Left ventricle myocardium inferior (tissue), 1 donor: ENCODE results near the gene SHISA7. TPM values are rescaled to one million over a fixed set of nuclear protein-coding genes. Genes with fewer than 3 reads are reported as not detected.

ENCODE experiments used
- DNase-seq: peaks from one replicate; pipeline ENCODE4 v3.0.0-alpha.2; 2020
- H3K27ac ChIP-seq: fragments of 200-600 bp; replicated peaks from 2 replicates; pipeline ENCODE4 v1.8.0; 2021
- H3K27me3 ChIP-seq: fragments of 200-600 bp; 2 replicates; pipeline ENCODE4 v1.8.0; 2021; ENCODE audit warnings: low read depth
- H3K36me3 ChIP-seq: fragments of 200-600 bp; 2 replicates; pipeline ENCODE4 v1.8.0; 2021
- H3K4me1 ChIP-seq: fragments of 200-600 bp; 2 replicates; pipeline ENCODE4 v1.8.0; 2021
- H3K4me3 ChIP-seq: fragments of 200-600 bp; 2 replicates; pipeline ENCODE4 v1.8.0; 2021; ENCODE audit warnings: mild to moderate bottlenecking, moderate library complexity
- H3K9me3 ChIP-seq: fragments of 200-600 bp; replicated peaks from 2 replicates; pipeline ENCODE4 v1.8.0; 2021
- CTCF ChIP-seq: fragments of 200-600 bp; IDR thresholded peaks from 2 replicates; pipeline ENCODE4 v1.8.0; 2021; ENCODE audit warnings: antibody characterized with exemption, mild to moderate bottlenecking, borderline replicate concordance
- intact Hi-C: fragments of 100-400 bp; cut with micrococcal nuclease; formaldehyde crosslinking; loops from one replicate; pipeline ENCODE4 v1.11.0; 2022
- total RNA-seq: library from RNA; stranded (reverse); fragmentation: NEBNext Ultra II Directional; extraction: Animal tissue kit (Norgen Biotek cat#: 25700); gene quantifications from one replicate; pipeline ENCODE4 v1.2.1, GENCODE V29; 2021
- donor health status: DM: no; HTN: yes; CAD: no; lungs with severe emphysema.

SHISA7 gene
- total RNA-seq, 1 donor from 2014 or later = not detected

DNA sequence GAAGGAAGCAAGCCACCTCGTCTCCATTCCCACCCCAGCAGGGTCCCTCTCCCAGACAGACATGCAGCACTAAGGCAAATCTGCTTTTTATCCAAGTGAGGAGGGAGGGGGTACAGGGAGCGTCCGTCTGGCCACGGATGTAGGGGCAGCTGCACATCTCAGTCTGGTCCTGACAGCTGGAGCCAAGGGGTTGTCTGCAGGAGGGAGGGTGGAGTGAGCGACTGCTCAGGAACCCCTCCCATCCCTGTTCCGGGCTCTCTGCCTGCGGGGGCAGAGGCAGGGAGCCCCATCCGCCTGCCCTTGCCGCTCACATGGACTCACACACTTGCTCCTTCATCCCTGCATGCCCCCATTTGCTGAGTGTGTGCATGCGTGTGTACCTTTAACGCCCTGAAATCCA is 63.9 kb downstream of the SHISA7 start:
- Histone ChIP-seq H3K4me1 (peaks cover 20% of the 10 kb centered on the region), H3K27me3 (peaks cover 34% of the 10 kb centered on the region), H3K9me3 (no peaks in the 10 kb centered on the region), H3K27ac (no peak overlapping the region), H3K4me3 (no peak overlapping the region), H3K36me3 (no peaks in the 10 kb centered on the region)
- intact Hi-C loops = no loop called here
- no peak for TF ChIP-seq CTCF
- no peak for DNase-seq

Other genes starting within 250 kb of the SHISA7 start
- 1.1 TPM for gene PTPRH, start 233.8 kb downstream of the SHISA7 start, total RNA-seq
- gene TMEM86B, start 214.5 kb downstream of the SHISA7 start, total RNA-seq = 2.1 TPM
- gene PPP6R1, start 184.3 kb downstream of the SHISA7 start, total RNA-seq = 39.8 TPM
- gene HSPBP1, start 163.2 kb downstream of the SHISA7 start, total RNA-seq = 29.0 TPM
- gene BRSK1, start 159.3 kb downstream of the SHISA7 start, total RNA-seq = 3.0 TPM
- 2.0 TPM for gene TMEM150B, start 118.0 kb downstream of the SHISA7 start, total RNA-seq
- gene KMT5C, start 103.4 kb downstream of the SHISA7 start, total RNA-seq = 5.1 TPM
- not detected for gene COX6B2, start 88.6 kb downstream of the SHISA7 start, total RNA-seq
- gene GARIN5B, start 80.0 kb downstream of the SHISA7 start, total RNA-seq = not detected
- gene IL11, start 72.8 kb downstream of the SHISA7 start, total RNA-seq = not detected
- not detected for gene TMEM190, start 66.5 kb downstream of the SHISA7 start, total RNA-seq
- gene TMEM238, start 59.0 kb downstream of the SHISA7 start, total RNA-seq = 0.69 TPM
- 559 TPM for gene RPL28, start 57.4 kb downstream of the SHISA7 start, total RNA-seq
- 33.2 TPM for gene UBE2S, start 35.5 kb downstream of the SHISA7 start, total RNA-seq
- 52.6 TPM for gene ISOC2, start 18.3 kb upstream of the SHISA7 start, total RNA-seq
- gene C19orf85, start 21.5 kb upstream of the SHISA7 start, total RNA-seq = not detected
- 5.4 TPM for gene ZNF628, start 33.3 kb upstream of the SHISA7 start, total RNA-seq
- gene NAT14, start 41.9 kb upstream of the SHISA7 start, total RNA-seq = 5.2 TPM
- gene SSC5D, start 45.1 kb upstream of the SHISA7 start, total RNA-seq = 3.7 TPM
- 6.5 TPM for gene SBK2, start 93.8 kb upstream of the SHISA7 start, total RNA-seq
- 21.1 TPM for gene SBK3, start 102.2 kb upstream of the SHISA7 start, total RNA-seq
- gene ZNF579, start 137.5 kb upstream of the SHISA7 start, total RNA-seq = 11.5 TPM
- gene FIZ1, start 156.2 kb upstream of the SHISA7 start, total RNA-seq = 16.0 TPM
- 15.6 TPM for gene ZNF524, start 157.0 kb upstream of the SHISA7 start, total RNA-seq
- gene ZNF865, start 162.3 kb upstream of the SHISA7 start, total RNA-seq = 17.0 TPM
- gene ZNF784, start 181.3 kb upstream of the SHISA7 start, total RNA-seq = 13.2 TPM
- gene ZNF580, start 197.7 kb upstream of the SHISA7 start, total RNA-seq = 11.8 TPM
- 7.1 TPM for gene ZNF581, start 200.3 kb upstream of the SHISA7 start, total RNA-seq
- gene CCDC106, start 204.9 kb upstream of the SHISA7 start, total RNA-seq = 14.6 TPM
- gene U2AF2, start 211.7 kb upstream of the SHISA7 start, total RNA-seq = 74.0 TPM
- gene EPN1, start 231.9 kb upstream of the SHISA7 start, total RNA-seq = 205 TPM